ENCODE measurements around the gene PCDH9. TPM values are rescaled to one million over a fixed set of nuclear protein-coding genes. Genes with fewer than 3 reads are reported as not detected.
A peak's percentile ranks its signal among the peaks of the same experiment; 100 is the strongest.

PCDH9 gene
- total RNA-seq, 4 donors from 2014 or later: 2.8 to 22.4 (median 12.9) TPM

- 45 to 59% methylated on average over 6 of the region's 6 CpGs for WGBS, 2 donors
- Histone ChIP-seq H3K4me3 (replicated peaks in 1 of 3) (no peak overlapping the region), H3K27ac (peak overlapping the region in 1 of 3 donors; percentile 39), H3K27me3 (no peaks in the 10 kb centered on the region), H3K4me1 (peaks cover 14 to 17% of the 10 kb centered on the region in 2 donors), H3K36me3 (no peaks in the 10 kb centered on the region), H3K9me3 (no peaks in the 10 kb centered on the region)
- no peak for DNase-seq
- intact Hi-C loops (cut with DNase I): no loop called here
- TF ChIP-seq, protein P1, sequence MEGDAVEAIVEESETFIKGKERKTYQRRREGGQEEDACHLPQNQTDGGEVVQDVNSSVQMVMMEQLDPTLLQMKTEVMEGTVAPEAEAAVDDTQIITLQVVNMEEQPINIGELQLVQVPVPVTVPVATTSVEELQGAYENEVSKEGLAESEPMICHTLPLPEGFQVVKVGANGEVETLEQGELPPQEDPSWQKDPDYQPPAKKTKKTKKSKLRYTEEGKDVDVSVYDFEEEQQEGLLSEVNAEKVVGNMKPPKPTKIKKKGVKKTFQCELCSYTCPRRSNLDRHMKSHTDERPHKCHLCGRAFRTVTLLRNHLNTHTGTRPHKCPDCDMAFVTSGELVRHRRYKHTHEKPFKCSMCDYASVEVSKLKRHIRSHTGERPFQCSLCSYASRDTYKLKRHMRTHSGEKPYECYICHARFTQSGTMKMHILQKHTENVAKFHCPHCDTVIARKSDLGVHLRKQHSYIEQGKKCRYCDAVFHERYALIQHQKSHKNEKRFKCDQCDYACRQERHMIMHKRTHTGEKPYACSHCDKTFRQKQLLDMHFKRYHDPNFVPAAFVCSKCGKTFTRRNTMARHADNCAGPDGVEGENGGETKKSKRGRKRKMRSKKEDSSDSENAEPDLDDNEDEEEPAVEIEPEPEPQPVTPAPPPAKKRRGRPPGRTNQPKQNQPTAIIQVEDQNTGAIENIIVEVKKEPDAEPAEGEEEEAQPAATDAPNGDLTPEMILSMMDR (IDR thresholded peaks at IDR 0.05): no peak
- TF ChIP-seq POLR2A (IDR thresholded peaks at IDR 0.05): no peak
These were observed 82.6 kb downstream of the PCDH9 start for GRCh38 chr13:67147342-67148133.

DNA sequence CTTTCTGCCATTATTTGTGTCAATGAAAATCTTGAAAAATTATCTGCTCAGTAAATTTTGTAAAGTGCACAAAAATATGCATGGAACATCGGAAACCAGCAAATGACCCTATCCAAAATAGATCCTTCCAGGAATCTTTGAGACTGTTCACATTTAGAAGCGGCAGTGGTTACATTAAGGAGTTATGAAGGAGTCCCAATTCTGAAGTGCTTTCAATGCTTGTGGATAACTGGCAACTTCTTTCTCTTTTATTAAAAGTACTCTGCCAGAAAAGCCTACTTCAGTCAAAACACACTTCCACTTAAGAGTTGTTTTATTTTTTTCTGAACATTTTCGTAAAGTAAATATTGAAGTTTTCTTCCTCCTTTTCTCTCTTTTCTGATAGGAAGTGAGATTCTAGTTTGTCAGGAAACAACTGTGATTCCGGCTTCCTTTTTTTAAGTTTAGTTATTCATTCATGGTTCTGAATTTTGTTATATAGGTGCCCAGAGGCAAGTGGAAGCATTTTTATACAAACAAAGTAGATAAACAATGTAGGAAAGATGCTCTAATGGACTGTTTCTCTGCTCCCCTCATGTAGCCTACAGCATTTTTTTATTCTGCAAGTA is 83.5 kb downstream of the PCDH9 start:
- H3K4me1 ChIP-seq: peaks cover 14 to 17% of the 10 kb centered on the region in 2 donors

DNA sequence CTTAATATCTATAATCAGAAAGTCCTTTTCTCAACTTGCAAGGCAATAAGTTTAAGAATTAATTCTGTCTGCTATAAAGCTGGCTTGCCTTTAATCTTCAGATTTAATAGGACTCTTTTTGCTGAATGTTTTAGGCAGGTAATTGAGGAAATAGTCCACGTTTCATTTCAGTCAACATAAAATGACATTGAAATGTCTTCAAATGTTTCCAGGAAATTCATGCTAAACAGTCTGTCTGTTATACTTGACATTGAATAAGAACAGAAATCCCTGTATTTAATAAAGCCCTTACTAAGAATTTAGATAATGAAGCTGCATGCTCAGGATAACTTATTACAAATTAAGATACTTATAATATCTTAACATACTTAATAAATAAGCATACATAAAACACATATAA is 84.2 kb downstream of the PCDH9 start:
- Histone ChIP-seq H3K4me1 (peaks cover 14 to 17% of the 10 kb centered on the region in 2 donors), H3K36me3 (no peaks in the 10 kb centered on the region), H3K27me3 (no peaks in the 10 kb centered on the region), H3K4me3 (replicated peaks in 1 of 3) (no peak overlapping the region), H3K27ac (no peak overlapping the region), H3K9me3 (no peaks in the 10 kb centered on the region)
- 62 to 73% methylated on average over 1 of the region's 1 CpG for WGBS, 2 donors
- no peak for DNase-seq
- intact Hi-C loops (cut with DNase I): no loop called here
- TF ChIP-seq POLR2A (IDR thresholded peaks at IDR 0.05): no peak
- TF ChIP-seq, protein P1 (IDR thresholded peaks at IDR 0.05): no peak

More for the DNA sequence above, 83.5 kb downstream of the PCDH9 start:
- intact Hi-C loops (cut with DNase I): no loop called here
- Histone ChIP-seq H3K27ac (peak overlapping the region in 1 of 3 donors; percentile 39), H3K27me3 (no peaks in the 10 kb centered on the region), H3K36me3 (no peaks in the 10 kb centered on the region), H3K4me3 (replicated peaks in 1 of 3) (no peak overlapping the region), H3K9me3 (no peaks in the 10 kb centered on the region)
- no peak for DNase-seq
- no peak for TF ChIP-seq POLR2A (IDR thresholded peaks at IDR 0.05)
- TF ChIP-seq, protein P1 (IDR thresholded peaks at IDR 0.05): no peak
- 31 to 36% methylated on average over 4 of the region's 4 CpGs for WGBS, 2 donors

DNA sequence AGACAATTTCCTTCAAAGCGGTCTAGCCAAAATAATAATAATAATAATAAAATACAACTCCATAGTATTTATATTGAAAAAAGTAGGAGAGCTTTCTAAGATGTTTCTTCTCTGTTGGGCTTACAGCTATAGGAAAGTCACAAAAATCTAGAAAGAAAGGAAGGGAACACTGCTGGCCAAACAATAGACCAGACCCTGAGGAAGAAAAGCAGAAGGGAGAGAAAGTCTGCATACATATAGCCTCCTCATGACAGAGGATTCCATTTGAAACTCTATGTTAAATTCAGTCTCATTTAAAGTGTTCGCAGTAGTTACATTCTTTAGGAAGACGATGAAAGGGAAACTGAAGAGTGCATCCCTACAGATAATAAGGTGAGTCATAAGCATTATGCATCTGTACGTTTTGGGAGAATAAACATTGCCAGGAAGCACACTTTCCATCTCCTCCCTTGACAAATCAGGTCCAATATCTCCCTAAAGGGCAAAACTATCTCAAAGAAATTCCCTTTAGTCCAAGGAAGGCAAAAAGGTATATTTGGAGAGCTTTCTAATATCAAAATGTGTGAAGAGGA is 86.5 kb downstream of the PCDH9 start:
- no peak overlapping the region for H3K4me3 ChIP-seq (replicated peaks in 1 of 3)
- DNase-seq: no peak
- H3K4me1 ChIP-seq: peaks cover 14 to 17% of the 10 kb centered on the region in 2 donors
- H3K27ac ChIP-seq: no peak overlapping the region
- H3K36me3 ChIP-seq: no peaks in the 10 kb centered on the region
- H3K9me3 ChIP-seq: no peaks in the 10 kb centered on the region
- 88 to 89% methylated on average over 4 of the region's 4 CpGs for WGBS, 2 donors
- intact Hi-C loops (cut with DNase I): no loop called here
- TF ChIP-seq POLR2A (IDR thresholded peaks at IDR 0.05): no peak
- TF ChIP-seq, protein P1 (IDR thresholded peaks at IDR 0.05): no peak
- H3K27me3 ChIP-seq: no peaks in the 10 kb centered on the region

- Histone ChIP-seq H3K27ac (no peak overlapping the region), H3K36me3 (no peaks in the 10 kb centered on the region), H3K4me3 (replicated peaks in 1 of 3) (no peak overlapping the region), H3K9me3 (no peaks in the 10 kb centered on the region), H3K27me3 (no peaks in the 10 kb centered on the region), H3K4me1 (no peaks in the 10 kb centered on the region)
- intact Hi-C loops (cut with DNase I): no loop called here
- no peak for DNase-seq
- no peak for TF ChIP-seq POLR2A (IDR thresholded peaks at IDR 0.05)
- TF ChIP-seq, protein P1 (IDR thresholded peaks at IDR 0.05): no peak
- 86 to 100% methylated on average over 2 of the region's 2 CpGs for WGBS, 2 donors
These were observed 90.1 kb downstream of the PCDH9 start for GRCh38 chr13:67140006-67140405.

Data from thyroid gland (tissue), 4 donors.